GM12874 (cell line): ENCODE data around the gene GOLGA8B.

Experiments used
- TF ChIP-seq, protein P1 (sequence below): IDR thresholded peaks from 2 replicates; pipeline ENCODE4 v1.5.1; 2011; ENCODE audit warnings: low read depth, mild to moderate bottlenecking, control low read depth, low read length, moderate library complexity; ENCODE audit not compliant: insufficient read depth

The GOLGA8B gene

DNA sequence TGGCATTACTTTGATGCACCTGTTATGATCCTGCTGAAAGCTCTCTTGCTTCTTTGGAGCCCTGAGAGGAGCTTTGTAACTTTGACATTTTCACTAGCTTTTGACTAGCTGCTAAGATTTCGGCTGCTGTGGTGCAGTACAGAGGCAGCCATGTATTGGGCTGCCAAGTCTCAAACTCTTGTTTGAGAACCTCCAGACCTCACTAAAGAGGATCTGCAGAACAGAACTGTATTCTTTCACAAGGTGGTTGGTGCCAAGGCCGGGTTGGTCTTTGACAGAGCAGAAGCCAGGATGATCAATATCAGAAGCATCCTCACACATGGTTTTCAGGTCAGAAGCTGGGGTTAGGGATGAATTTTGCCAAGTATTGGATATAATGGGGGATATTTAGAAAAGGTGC lies 34.6 kb upstream of the GOLGA8B start:
- TF ChIP-seq, protein P1, sequence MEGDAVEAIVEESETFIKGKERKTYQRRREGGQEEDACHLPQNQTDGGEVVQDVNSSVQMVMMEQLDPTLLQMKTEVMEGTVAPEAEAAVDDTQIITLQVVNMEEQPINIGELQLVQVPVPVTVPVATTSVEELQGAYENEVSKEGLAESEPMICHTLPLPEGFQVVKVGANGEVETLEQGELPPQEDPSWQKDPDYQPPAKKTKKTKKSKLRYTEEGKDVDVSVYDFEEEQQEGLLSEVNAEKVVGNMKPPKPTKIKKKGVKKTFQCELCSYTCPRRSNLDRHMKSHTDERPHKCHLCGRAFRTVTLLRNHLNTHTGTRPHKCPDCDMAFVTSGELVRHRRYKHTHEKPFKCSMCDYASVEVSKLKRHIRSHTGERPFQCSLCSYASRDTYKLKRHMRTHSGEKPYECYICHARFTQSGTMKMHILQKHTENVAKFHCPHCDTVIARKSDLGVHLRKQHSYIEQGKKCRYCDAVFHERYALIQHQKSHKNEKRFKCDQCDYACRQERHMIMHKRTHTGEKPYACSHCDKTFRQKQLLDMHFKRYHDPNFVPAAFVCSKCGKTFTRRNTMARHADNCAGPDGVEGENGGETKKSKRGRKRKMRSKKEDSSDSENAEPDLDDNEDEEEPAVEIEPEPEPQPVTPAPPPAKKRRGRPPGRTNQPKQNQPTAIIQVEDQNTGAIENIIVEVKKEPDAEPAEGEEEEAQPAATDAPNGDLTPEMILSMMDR, result no peak

DNA sequence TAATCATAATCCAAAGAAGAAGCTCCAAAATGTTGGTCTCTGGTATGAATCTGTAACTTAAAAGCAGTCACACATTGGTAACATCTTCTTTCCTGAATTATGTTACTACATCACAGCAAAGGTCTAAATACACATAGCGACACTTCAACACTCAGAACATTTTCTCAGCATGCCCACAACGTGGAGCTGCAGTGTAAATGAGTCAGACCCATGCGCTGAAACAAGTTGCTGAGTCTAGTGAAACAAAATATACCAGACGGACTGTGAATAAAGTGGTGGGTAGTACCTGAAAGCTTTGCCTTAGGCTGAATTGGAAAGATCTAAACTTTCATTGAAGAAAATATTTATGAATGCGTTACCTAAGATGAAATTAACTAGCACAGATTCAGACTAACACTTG lies 33.2 kb upstream of the GOLGA8B start:
- TF ChIP-seq, protein P1, result no peak

DNA sequence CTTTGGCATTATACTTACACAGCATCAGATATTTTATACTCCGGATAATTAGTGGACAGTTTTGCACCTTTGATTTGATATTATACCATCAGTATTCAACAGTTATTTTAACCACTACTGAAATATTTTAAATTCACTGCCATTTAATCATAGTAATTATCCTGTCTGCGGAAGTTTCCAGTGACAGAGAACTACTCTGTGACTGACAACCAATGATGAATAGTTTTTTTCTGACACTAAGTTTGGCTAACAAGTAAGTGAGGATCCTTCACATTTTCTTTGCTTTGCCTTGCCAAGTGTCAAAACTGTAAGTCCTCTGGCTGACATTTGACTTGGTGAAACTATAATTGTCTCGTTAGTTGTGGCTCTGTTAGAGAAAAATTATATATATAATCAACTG lies 30.5 kb upstream of the GOLGA8B start:
- TF ChIP-seq, protein P1, result no peak

- TF ChIP-seq, protein P1, result no peak
Measured at GRCh38 chr15:34613301-34613700, 29.9 kb upstream of the GOLGA8B start.

DNA sequence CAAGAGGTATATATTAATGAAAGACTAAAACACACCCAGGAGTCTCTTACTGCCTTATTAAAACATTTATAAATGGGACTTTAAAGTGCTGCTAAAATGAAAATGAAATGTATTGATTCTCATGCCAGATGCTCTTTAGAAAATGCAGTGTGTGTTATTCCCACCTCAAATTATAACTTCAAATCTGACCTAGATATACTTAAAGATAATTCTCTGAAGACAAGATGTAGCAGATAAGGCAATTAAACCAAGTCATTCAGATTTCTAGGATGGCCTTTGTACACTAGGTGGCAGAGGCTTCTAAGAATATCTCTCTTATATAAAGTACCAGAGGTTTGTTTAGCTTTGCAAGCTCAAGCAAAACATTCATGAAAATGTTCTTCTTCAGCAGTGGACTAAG lies 26.9 kb upstream of the GOLGA8B start:
- TF ChIP-seq, protein P1, result no peak

- TF ChIP-seq, protein P1, result no peak
Measured at GRCh38 chr15:34609102-34610057, 25.9 kb upstream of the GOLGA8B start.

DNA sequence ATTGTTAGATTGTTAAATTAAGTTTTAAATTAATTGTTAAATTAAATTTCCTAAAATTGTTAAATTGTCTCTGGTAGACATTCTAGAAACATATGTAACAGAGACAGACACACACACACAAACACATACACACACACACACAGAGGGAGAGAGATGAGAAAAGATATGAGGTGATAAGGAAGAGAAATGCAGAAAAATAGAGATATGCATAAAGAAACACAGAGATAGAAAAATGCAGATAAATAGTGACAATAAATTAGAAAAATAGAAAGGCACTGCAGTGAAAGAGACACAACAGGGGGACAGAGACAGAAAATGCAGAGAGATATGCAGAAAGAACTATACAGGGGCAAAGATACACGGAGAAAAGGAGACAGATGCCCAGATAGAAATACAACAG lies 25.1 kb upstream of the GOLGA8B start:
- TF ChIP-seq, protein P1, result no peak
